ENCODE measurements around the gene RNF212.
"Not testable (repeated sequence)": the region's sequence is repeated elsewhere in the genome, so short reads cannot be mapped to it uniquely, and the experiment has no call there.

DNA sequence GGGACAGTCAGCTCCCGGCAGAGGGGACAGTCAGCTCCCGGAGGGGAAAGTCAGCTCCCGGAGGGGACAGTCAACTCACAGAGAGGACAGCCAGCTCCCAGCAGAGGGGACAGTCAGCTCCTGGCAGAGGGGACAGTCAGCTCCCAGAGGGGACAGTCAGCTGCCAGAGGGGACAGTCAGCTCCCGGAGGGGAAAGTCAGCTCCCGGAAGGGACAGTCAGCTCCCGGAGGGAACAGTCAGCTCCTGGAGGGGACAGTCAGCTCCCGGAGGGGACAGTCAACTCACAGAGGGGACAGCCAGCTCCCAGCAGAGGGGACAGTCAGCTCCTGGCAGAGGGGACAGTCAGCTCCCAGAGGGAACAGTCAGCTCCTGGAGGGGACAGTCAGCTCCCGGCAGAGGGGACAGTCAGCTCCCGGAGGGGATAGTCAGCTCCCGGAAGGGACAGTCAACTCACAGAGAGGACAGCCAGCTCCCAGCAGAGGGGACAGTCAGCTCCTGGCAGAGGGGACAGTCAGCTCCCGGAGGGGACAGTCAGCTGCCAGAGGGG, 58.6 kb downstream of the RNF212 start:
- TF ChIP-seq, protein P1, sequence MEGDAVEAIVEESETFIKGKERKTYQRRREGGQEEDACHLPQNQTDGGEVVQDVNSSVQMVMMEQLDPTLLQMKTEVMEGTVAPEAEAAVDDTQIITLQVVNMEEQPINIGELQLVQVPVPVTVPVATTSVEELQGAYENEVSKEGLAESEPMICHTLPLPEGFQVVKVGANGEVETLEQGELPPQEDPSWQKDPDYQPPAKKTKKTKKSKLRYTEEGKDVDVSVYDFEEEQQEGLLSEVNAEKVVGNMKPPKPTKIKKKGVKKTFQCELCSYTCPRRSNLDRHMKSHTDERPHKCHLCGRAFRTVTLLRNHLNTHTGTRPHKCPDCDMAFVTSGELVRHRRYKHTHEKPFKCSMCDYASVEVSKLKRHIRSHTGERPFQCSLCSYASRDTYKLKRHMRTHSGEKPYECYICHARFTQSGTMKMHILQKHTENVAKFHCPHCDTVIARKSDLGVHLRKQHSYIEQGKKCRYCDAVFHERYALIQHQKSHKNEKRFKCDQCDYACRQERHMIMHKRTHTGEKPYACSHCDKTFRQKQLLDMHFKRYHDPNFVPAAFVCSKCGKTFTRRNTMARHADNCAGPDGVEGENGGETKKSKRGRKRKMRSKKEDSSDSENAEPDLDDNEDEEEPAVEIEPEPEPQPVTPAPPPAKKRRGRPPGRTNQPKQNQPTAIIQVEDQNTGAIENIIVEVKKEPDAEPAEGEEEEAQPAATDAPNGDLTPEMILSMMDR (conservative IDR thresholded peaks at IDR 0.05; ENCODE audit: low read length) = not testable (repeated sequence)
- TF ChIP-seq EZH2phosphoT487 (IDR thresholded peaks at IDR 0.05; ENCODE audit: borderline replicate concordance) = not testable (repeated sequence)
